T-cell (primary cell): ENCODE results near the gene DOCK4. TPM values are rescaled to one million over a fixed set of nuclear protein-coding genes. Genes with fewer than 3 reads are reported as not detected.

Experiments used
- ATAC-seq, 4 experiments: fragments of 200-7000 bp in 3 of 4; fragments of 150-1000 bp in 1 of 4; cut with Tn5 transposase; replicated peaks in 1 of 4; 1 replicate in 3 of 4; 2 replicates in 1 of 4; pipeline ENCODE4 v1.10.0; 2021; ENCODE audit warnings: moderate library complexity in 3 of 4, mild to moderate bottlenecking in 2 of 4, moderate number of reproducible peaks in 1 of 4
- CTCF ChIA-PET, 2 donors: fragments of 300-600 bp; sonication (Branson Sonifier 250); formaldehyde crosslinking; loops; one replicate each; lab custom pipeline; 2022; ENCODE audit warnings: antibody characterized with exemption in 2 of 2; lab: Charles Lee
- POLR2A ChIA-PET, 2 donors: fragments of 300-600 bp; sonication (Branson Sonifier 250); formaldehyde crosslinking; loops; one replicate each; lab custom pipeline; 2022; ENCODE audit warnings: antibody characterized with exemption in 2 of 2; lab: Charles Lee
- DNase-seq, 35 experiments: peaks; one replicate each; pipeline versions ENCODE4 v3.0.0 to v3.0.0-alpha.2; 2013 to 2023
- H3K27ac ChIP-seq: one replicate; pipeline ENCODE4 v1.5.1; 2013; ENCODE audit warnings: low read length
- H3K27me3 ChIP-seq, 2 experiments: replicated peaks in 1 of 2; 1 replicate in 1 of 2; 2 replicates in 1 of 2; pipeline versions ENCODE4 v1.6.1 to v1.7.0; 2013; ENCODE audit warnings: low read length in 1 of 2, mixed read lengths in 1 of 2; ENCODE audit not compliant: control insufficient read depth in 2 of 2, insufficient read depth in 2 of 2; ENCODE audit errors: extremely low read depth in 1 of 2
- H3K36me3 ChIP-seq, 2 donors: 1 replicate in 1 of 2; 2 replicates in 1 of 2; pipeline versions ENCODE4 v1.6.1 to v1.7.0; 2013; ENCODE audit warnings: low read length in 1 of 2; ENCODE audit not compliant: control insufficient read depth in 2 of 2, insufficient read depth in 1 of 2; ENCODE audit errors: extremely low read depth in 1 of 2
- H3K4me1 ChIP-seq, 2 experiments: 1 replicate in 1 of 2; 2 replicates in 1 of 2; pipeline versions ENCODE4 v1.6.1 to v1.7.0; 2013; ENCODE audit warnings: low read length in 2 of 2, mixed read lengths in 1 of 2; ENCODE audit not compliant: insufficient read depth in 2 of 2, control insufficient read depth in 1 of 2; ENCODE audit errors: extremely low read depth in 1 of 2
- H3K4me3 ChIP-seq, 2 donors: 1 replicate in 1 of 2; 2 replicates in 1 of 2; pipeline versions ENCODE4 v1.5.1 to v1.7.0; 2013; ENCODE audit warnings: mild to moderate bottlenecking in 2 of 2, low read length in 1 of 2, moderate library complexity in 1 of 2; ENCODE audit not compliant: control insufficient read depth in 1 of 2; ENCODE audit errors: extremely low read depth in 1 of 2
- H3K9me3 ChIP-seq: 2 replicates; pipeline ENCODE4 v1.7.0; 2013
- H3K27ac Mint-ChIP-seq, 2 donors: one replicate each; pipeline ENCODE4 v1.8.0; 2020 to 2021; ENCODE audit warnings: mild to moderate bottlenecking in 2 of 2, mixed read lengths in 2 of 2
- H3K27me3 Mint-ChIP-seq, 2 donors: one replicate each; pipeline ENCODE4 v1.8.0; 2021 to 2022; ENCODE audit warnings: mixed read lengths in 2 of 2
- H3K36me3 Mint-ChIP-seq: one replicate; pipeline ENCODE4 v1.8.0; 2021; ENCODE audit warnings: mixed read lengths
- H3K4me1 Mint-ChIP-seq, 3 donors: one replicate each; pipeline ENCODE4 v1.8.0; 2020 to 2022; ENCODE audit warnings: mixed read lengths in 3 of 3, mild to moderate bottlenecking in 1 of 3
- H3K4me3 Mint-ChIP-seq, 3 donors: one replicate each; pipeline ENCODE4 v1.8.0; 2020 to 2022; ENCODE audit warnings: mild to moderate bottlenecking in 3 of 3, mixed read lengths in 3 of 3, moderate library complexity in 3 of 3
- H3K9me3 Mint-ChIP-seq, 3 donors: one replicate each; pipeline ENCODE4 v1.8.0; 2020 to 2022; ENCODE audit warnings: mixed read lengths in 3 of 3
- WGBS: methylation state at CpG from one replicate; pipeline ENCODE4 v1.1.5; 2013; ENCODE audit warnings: missing lambda C conversion rate; ENCODE audit not compliant: insufficient coverage; 5-methylcytosine and 5-hydroxymethylcytosine counted together
- total RNA-seq, 35 experiments: library from RNA in 6 of 35; stranded (reverse) in 6 of 35; fragments of 120-200 nt in 1 of 35; gene quantifications; one replicate each; pipeline versions ENCODE4 v1.2.1 to v1.2.4 and lab custom pipeline; 2013 to 2026

DOCK4 gene
- total RNA-seq, 5 donors from 2014 or later (not counting 1 experiment from before 2014, with no cell fraction given), result 0.35 to 1.4 (median 0.85) TPM

DNA sequence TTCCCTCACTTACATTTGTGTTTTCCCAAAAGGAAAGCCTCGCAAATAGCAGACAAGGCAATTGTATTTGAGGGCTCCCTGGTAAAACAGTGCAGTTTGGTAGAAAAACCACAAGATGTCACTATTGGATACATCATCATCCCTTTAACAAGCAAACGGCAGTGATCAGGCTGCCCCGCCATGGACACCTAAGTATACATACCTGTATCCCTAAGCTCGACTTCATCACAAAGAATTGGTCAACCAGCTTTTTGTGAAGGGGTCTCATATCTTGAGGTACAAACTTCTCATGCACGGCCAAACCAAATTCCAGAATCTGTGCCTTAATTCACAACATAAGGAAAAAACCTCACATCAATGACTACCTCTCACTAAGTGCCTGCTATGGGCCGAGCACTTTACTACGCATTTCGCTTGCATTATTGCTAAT lies 464.4 kb downstream of the DOCK4 start:
- Mint-ChIP-seq H3K4me3 (no peak overlapping the region), H3K27me3 (peaks cover 0 to 5% of the 10 kb centered on the region in 2 donors), H3K4me1 (no peaks in the 10 kb centered on the region), H3K9me3 (no peaks in the 10 kb centered on the region), H3K36me3 (no peaks in the 10 kb centered on the region), H3K27ac (no peak overlapping the region)
- H3K27ac ChIP-seq, result no peak overlapping the region
- H3K9me3 ChIP-seq, result no peaks in the 10 kb centered on the region
- DNase-seq (peak in 23 of 35 experiments; percentile 4 to 69 (median 26)), ATAC-seq (peak; percentile 66 to 78 (median 69))
- 38% methylated on average over 2 of the region's 8 CpGs for WGBS
- peaks cover 0 to 3% of the 10 kb centered on the region in 2 experiments for H3K27me3 ChIP-seq
- CTCF ChIA-PET, result interaction anchor here (0.6 to 2.2 kb wide), 7 partner anchors 11 to 756 kb away, joined by 3 to 9 read pairs (median 4); no protein-coding TSS in a partner anchor
- H3K36me3 ChIP-seq, result no peaks in the 10 kb centered on the region
- H3K4me3 ChIP-seq, result no peak overlapping the region
- no peaks in the 10 kb centered on the region for H3K4me1 ChIP-seq
- POLR2A ChIA-PET, result no interaction called here

DNA sequence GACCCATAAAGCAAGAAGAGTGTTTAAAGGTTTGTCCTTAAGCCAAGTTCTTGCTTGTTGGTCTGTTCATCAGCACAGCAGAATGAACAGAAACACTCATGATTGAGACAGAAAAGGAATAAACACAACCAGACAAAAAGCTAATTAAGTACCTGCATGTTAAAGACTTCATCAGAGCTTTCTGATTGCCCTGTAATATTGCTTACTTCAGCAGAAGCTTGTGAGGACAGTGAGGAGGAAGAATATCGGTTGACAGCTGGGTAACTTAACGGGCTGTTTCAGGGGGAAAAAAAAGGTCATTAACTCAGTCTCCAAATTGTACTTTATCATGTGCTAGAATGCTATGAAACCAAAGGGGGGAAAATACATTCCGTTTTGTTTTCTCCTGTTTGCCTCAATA lies 465.3 kb downstream of the DOCK4 start:
- ChIA-PET POLR2A (no interaction called here), CTCF (interaction anchor here (0.6 to 2.2 kb wide), 7 partner anchors 12 to 1373 kb away, joined by 3 to 9 read pairs (median 4); no protein-coding TSS in a partner anchor)
- Mint-ChIP-seq H3K27ac (no peak overlapping the region), H3K9me3 (no peaks in the 10 kb centered on the region), H3K36me3 (no peaks in the 10 kb centered on the region), H3K4me3 (no peak overlapping the region), H3K4me1 (no peaks in the 10 kb centered on the region), H3K27me3 (peaks cover 5 to 6% of the 10 kb centered on the region in 2 donors)
- Histone ChIP-seq H3K4me1 (no peaks in the 10 kb centered on the region), H3K4me3 (no peak overlapping the region), H3K36me3 (no peaks in the 10 kb centered on the region), H3K27me3 (peaks cover 0 to 3% of the 10 kb centered on the region in 2 experiments), H3K27ac (no peak overlapping the region), H3K9me3 (no peaks in the 10 kb centered on the region)
- DNase-seq (no peak), ATAC-seq (no peak)
- WGBS, result no CpG with 5 or more reads among the region's 3 CpGs

DNA sequence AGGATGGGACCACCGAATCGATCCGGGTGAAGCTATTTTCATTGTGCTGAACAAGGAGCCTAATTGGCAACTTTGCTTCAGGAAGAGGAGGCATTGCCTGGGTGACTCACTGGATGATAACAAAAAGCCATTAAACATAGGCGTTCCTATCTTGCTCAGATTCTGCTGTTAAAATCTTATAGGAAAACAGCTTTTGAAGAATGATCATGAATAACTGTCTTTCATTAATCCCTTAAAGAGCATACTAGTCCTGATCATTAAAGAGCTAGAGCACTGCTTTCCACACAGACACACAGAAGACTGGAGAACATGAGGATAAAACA lies 469.7 kb downstream of the DOCK4 start:
- Histone ChIP-seq H3K4me3 (no peak overlapping the region), H3K9me3 (no peaks in the 10 kb centered on the region), H3K27me3 (no peaks in the 10 kb centered on the region), H3K4me1 (no peaks in the 10 kb centered on the region), H3K27ac (no peak overlapping the region), H3K36me3 (no peaks in the 10 kb centered on the region)
- no peak for DNase-seq
- Mint-ChIP-seq H3K4me3 (no peak overlapping the region), H3K9me3 (no peaks in the 10 kb centered on the region), H3K27me3 (peaks cover 6 to 8% of the 10 kb centered on the region in 2 donors), H3K27ac (no peak overlapping the region), H3K4me1 (no peaks in the 10 kb centered on the region), H3K36me3 (no peaks in the 10 kb centered on the region)
- no peak for ATAC-seq
- 32% methylated on average over 3 of the region's 4 CpGs for WGBS
- POLR2A ChIA-PET, result no interaction called here
- CTCF ChIA-PET, result interaction anchor here (0.7 to 1.6 kb wide), 6 partner anchors 9 to 1894 kb away, joined by 3 to 5 read pairs (median 3); no protein-coding TSS in a partner anchor

- DNase-seq (peak in 23 of 35 experiments; percentile 5 to 74 (median 32)), ATAC-seq (peak in 1 of 4 experiments; percentile 49)
- no peaks in the 10 kb centered on the region for H3K36me3 ChIP-seq
- Mint-ChIP-seq H3K27ac (no peak overlapping the region), H3K36me3 (no peaks in the 10 kb centered on the region), H3K4me1 (no peaks in the 10 kb centered on the region), H3K4me3 (no peak overlapping the region), H3K9me3 (no peaks in the 10 kb centered on the region), H3K27me3 (peaks cover 6 to 8% of the 10 kb centered on the region in 2 donors)
- ChIA-PET CTCF (interaction anchor here (0.7 to 1.6 kb wide), 6 partner anchors 8 to 1893 kb away, joined by 3 to 5 read pairs (median 3); no protein-coding TSS in a partner anchor), POLR2A (no interaction called here)
- no peaks in the 10 kb centered on the region for H3K27me3 ChIP-seq
- WGBS, result 72% methylated on average over 6 of the region's 11 CpGs
- no peak overlapping the region for H3K27ac ChIP-seq
- H3K4me1 ChIP-seq, result no peaks in the 10 kb centered on the region
- no peak overlapping the region for H3K4me3 ChIP-seq
- no peaks in the 10 kb centered on the region for H3K9me3 ChIP-seq
These were observed 470.3 kb downstream of the DOCK4 start for GRCh38 chr7:111735661-111736551.

DNA sequence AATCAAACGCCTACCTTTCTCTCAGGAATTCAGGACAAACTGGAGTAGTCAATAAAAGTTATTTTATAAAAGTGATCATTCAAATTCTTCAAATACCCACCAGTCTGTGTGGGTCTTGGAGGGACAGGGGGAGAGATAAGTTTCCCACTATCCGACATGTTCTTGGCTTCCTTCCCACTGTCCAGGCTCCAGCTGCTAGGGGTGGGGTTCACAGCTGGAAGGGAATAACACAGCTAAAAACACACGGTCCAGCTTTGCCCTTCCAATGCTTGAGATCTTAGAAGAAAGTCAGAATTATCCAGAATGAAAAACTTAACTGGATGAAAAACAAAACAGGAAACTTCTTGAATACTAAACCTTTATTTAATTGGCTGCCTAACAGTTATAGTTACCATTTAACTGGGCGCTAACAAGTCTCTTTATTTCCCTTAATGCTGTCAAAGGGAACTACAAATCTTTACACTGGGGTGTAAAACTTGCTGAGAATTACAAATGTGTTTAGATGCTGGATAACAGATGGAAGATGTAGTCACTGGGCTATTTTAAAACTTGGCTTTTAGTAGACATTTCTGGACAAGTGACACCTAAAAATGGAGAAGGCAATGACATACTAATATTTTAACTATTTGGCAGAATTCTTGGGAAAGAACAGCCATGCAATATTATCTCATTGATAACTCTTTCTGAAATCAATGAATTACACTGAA lies 471.1 kb downstream of the DOCK4 start:
- Mint-ChIP-seq H3K36me3 (no peaks in the 10 kb centered on the region), H3K4me1 (no peaks in the 10 kb centered on the region), H3K27ac (no peak overlapping the region), H3K9me3 (no peaks in the 10 kb centered on the region), H3K4me3 (no peak overlapping the region), H3K27me3 (peaks cover 6 to 8% of the 10 kb centered on the region in 2 donors)
- Histone ChIP-seq H3K9me3 (no peaks in the 10 kb centered on the region), H3K4me1 (no peaks in the 10 kb centered on the region), H3K4me3 (no peak overlapping the region), H3K36me3 (no peaks in the 10 kb centered on the region), H3K27me3 (no peaks in the 10 kb centered on the region), H3K27ac (no peak overlapping the region)
- POLR2A ChIA-PET, result no interaction called here
- no CpG with 5 or more reads among the region's 4 CpGs for WGBS
- DNase-seq (no peak), ATAC-seq (no peak)
- CTCF ChIA-PET, result interaction anchor here in 1 of 2 donors (1.0 kb wide), 1 partner anchor 18 kb away, joined by 3 read pairs; no protein-coding TSS in a partner anchor

GRCh38 chr7:111732923-111733322 lies 473.3 kb downstream of the DOCK4 start:
- H3K4me1 ChIP-seq, result no peaks in the 10 kb centered on the region
- H3K36me3 ChIP-seq, result no peaks in the 10 kb centered on the region
- no CpG with 5 or more reads among the region's 4 CpGs for WGBS
- H3K27me3 ChIP-seq, result no peaks in the 10 kb centered on the region
- no peaks in the 10 kb centered on the region for H3K9me3 ChIP-seq
- CTCF ChIA-PET, result interaction anchor here in 1 of 2 donors (0.6 to 1.0 kb wide), 3 partner anchors 10 to 1889 kb away, joined by 3 read pairs; no protein-coding TSS in a partner anchor
- Mint-ChIP-seq H3K27me3 (peaks cover 8% of the 10 kb centered on the region in 2 donors), H3K9me3 (no peaks in the 10 kb centered on the region), H3K36me3 (no peaks in the 10 kb centered on the region), H3K4me1 (no peaks in the 10 kb centered on the region), H3K4me3 (no peak overlapping the region), H3K27ac (no peak overlapping the region)
- DNase-seq (no peak), ATAC-seq (no peak)
- POLR2A ChIA-PET, result no interaction called here
- no peak overlapping the region for H3K27ac ChIP-seq
- H3K4me3 ChIP-seq, result no peak overlapping the region
